KMS-11 (cell line): ENCODE results near the gene ZNF695.

ENCODE experiments used
- H2AFZ ChIP-seq: fragments of 200-600 bp; sonication (generic); 2 replicates; pipeline ENCODE4 v1.6.1; 2016; ENCODE audit warnings: antibody characterized with exemption, mixed run types, low read depth
- H3K27ac ChIP-seq: fragments of 200-600 bp; sonication (generic); 2 replicates; pipeline ENCODE4 v1.6.1; 2016; ENCODE audit warnings: mild to moderate bottlenecking, mixed run types
- H3K27me3 ChIP-seq: fragments of 200-600 bp; sonication (generic); 2 replicates; pipeline ENCODE4 v1.6.1; 2017; ENCODE audit warnings: mild to moderate bottlenecking, low read depth, mixed run types, moderate library complexity; ENCODE audit not compliant: insufficient read depth
- H3K36me3 ChIP-seq: fragments of 200-600 bp; sonication (generic); 2 replicates; pipeline ENCODE4 v1.6.1; 2017; ENCODE audit warnings: mild to moderate bottlenecking, mixed run types; ENCODE audit not compliant: insufficient read depth
- H3K4me1 ChIP-seq: fragments of 200-600 bp; sonication (generic); 2 replicates; pipeline ENCODE4 v1.6.1; 2016; ENCODE audit warnings: mild to moderate bottlenecking, low read depth, mixed run types; ENCODE audit not compliant: poor library complexity, severe bottlenecking
- H3K4me2 ChIP-seq: fragments of 200-600 bp; sonication (generic); 2 replicates; pipeline ENCODE4 v1.7.0; 2016; ENCODE audit warnings: mild to moderate bottlenecking, mixed run types
- H3K4me3 ChIP-seq: fragments of 200-600 bp; sonication (generic); IDR thresholded peaks from 2 replicates; pipeline ENCODE4 v1.6.1; 2017; ENCODE audit warnings: low read depth, low read length, mixed read lengths; ENCODE audit not compliant: insufficient read depth
- H3K79me2 ChIP-seq: fragments of 200-600 bp; sonication (generic); 2 replicates; pipeline ENCODE4 v1.6.1; 2016; ENCODE audit warnings: low read depth, mixed run types; ENCODE audit not compliant: insufficient read depth
- H3K9ac ChIP-seq: fragments of 200-600 bp; sonication (generic); 2 replicates; pipeline ENCODE4 v1.6.1; 2016; ENCODE audit warnings: mild to moderate bottlenecking, mixed run types
- H4K20me1 ChIP-seq: fragments of 200-600 bp; sonication (generic); 2 replicates; pipeline ENCODE4 v1.6.1; 2016; ENCODE audit warnings: mild to moderate bottlenecking, mixed run types; ENCODE audit not compliant: insufficient read depth
- TF ChIP-seq, protein P1 (sequence below): fragments of 200-600 bp; sonication (generic); conservative IDR thresholded peaks from 2 replicates; pipeline ENCODE4 v1.6.1; 2017; ENCODE audit warnings: low read depth, mild to moderate bottlenecking, antibody characterized with exemption, low read length, moderate library complexity, mixed read lengths

Gene ZNF695

GRCh38 chr1:246987083-246987690, 20.7 kb downstream of the ZNF695 start:
- no peaks in the 10 kb centered on the region for H3K79me2 ChIP-seq
- H3K27ac ChIP-seq: no peak overlapping the region
- no peaks in the 10 kb centered on the region for H3K27me3 ChIP-seq
- no peak overlapping the region for H3K4me3 ChIP-seq
- no peak overlapping the region for H3K4me2 ChIP-seq
- H3K9ac ChIP-seq: no peak overlapping the region
- H3K36me3 ChIP-seq: no peaks in the 10 kb centered on the region
- no peaks in the 10 kb centered on the region for H3K4me1 ChIP-seq
- no peaks in the 10 kb centered on the region for H4K20me1 ChIP-seq
- H2AFZ ChIP-seq: no peak overlapping the region
- TF ChIP-seq, protein P1, sequence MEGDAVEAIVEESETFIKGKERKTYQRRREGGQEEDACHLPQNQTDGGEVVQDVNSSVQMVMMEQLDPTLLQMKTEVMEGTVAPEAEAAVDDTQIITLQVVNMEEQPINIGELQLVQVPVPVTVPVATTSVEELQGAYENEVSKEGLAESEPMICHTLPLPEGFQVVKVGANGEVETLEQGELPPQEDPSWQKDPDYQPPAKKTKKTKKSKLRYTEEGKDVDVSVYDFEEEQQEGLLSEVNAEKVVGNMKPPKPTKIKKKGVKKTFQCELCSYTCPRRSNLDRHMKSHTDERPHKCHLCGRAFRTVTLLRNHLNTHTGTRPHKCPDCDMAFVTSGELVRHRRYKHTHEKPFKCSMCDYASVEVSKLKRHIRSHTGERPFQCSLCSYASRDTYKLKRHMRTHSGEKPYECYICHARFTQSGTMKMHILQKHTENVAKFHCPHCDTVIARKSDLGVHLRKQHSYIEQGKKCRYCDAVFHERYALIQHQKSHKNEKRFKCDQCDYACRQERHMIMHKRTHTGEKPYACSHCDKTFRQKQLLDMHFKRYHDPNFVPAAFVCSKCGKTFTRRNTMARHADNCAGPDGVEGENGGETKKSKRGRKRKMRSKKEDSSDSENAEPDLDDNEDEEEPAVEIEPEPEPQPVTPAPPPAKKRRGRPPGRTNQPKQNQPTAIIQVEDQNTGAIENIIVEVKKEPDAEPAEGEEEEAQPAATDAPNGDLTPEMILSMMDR: no peak

- TF ChIP-seq, protein P1: no peak
- H3K4me1 ChIP-seq: no peaks in the 10 kb centered on the region
- no peak overlapping the region for H2AFZ ChIP-seq
- no peak overlapping the region for H3K4me3 ChIP-seq
- no peak overlapping the region for H3K27ac ChIP-seq
- no peaks in the 10 kb centered on the region for H4K20me1 ChIP-seq
- H3K79me2 ChIP-seq: no peaks in the 10 kb centered on the region
- H3K27me3 ChIP-seq: no peaks in the 10 kb centered on the region
- H3K4me2 ChIP-seq: no peak overlapping the region
- H3K36me3 ChIP-seq: no peaks in the 10 kb centered on the region
- H3K9ac ChIP-seq: no peak overlapping the region
Measured at GRCh38 chr1:246978785-246979184, 29.1 kb downstream of the ZNF695 start.

DNA sequence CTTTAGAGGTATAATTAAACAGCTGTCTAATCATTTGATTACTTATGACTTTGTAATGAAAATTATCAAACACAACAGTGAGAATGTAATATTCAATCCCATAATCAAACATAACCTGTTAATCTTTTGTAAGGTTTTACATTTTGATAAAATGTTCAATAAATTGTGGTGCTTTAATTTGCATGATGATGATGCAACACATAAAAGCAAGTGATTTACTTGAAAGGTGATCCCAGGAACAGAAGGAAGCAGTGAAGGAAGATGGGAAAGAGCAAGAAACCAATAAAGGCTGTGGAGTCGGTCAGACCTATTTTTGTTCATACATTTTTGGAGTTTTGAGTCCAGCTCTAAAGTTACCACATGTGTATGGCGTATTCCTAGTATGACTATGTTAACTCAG, 29.6 kb downstream of the ZNF695 start:
- H3K27ac ChIP-seq: no peak overlapping the region
- TF ChIP-seq, protein P1: no peak
- H2AFZ ChIP-seq: no peak overlapping the region
- H3K4me3 ChIP-seq: no peak overlapping the region
- no peaks in the 10 kb centered on the region for H3K79me2 ChIP-seq
- H3K4me2 ChIP-seq: no peak overlapping the region
- no peak overlapping the region for H3K9ac ChIP-seq
- no peaks in the 10 kb centered on the region for H3K4me1 ChIP-seq
- no peaks in the 10 kb centered on the region for H3K27me3 ChIP-seq
- H4K20me1 ChIP-seq: no peaks in the 10 kb centered on the region
- H3K36me3 ChIP-seq: no peaks in the 10 kb centered on the region

- Histone ChIP-seq H3K4me2 (no peak overlapping the region), H4K20me1 (no peaks in the 10 kb centered on the region), H3K79me2 (no peaks in the 10 kb centered on the region), H3K9ac (no peak overlapping the region), H3K27ac (no peak overlapping the region), H3K4me1 (no peaks in the 10 kb centered on the region), H3K36me3 (no peaks in the 10 kb centered on the region), H3K27me3 (no peaks in the 10 kb centered on the region), H2AFZ (no peak overlapping the region), H3K4me3 (no peak overlapping the region)
- TF ChIP-seq, protein P1: no peak
Measured at GRCh38 chr1:246971969-246972368, 35.9 kb downstream of the ZNF695 start.
